ENCODE results near the gene TRUB1. TPM values are rescaled to one million over a fixed set of nuclear protein-coding genes. Genes with fewer than 3 reads are reported as not detected.
A peak's percentile ranks its signal among the peaks of the same experiment; 100 is the strongest.

TRUB1 gene
- total RNA-seq, 1 donor = 31.8 TPM

GRCh38 chr10:114998993-114999392 is 61.0 kb downstream of the TRUB1 start:
- no peak for TF ChIP-seq CTCF (IDR thresholded peaks at IDR 0.05; ENCODE audit: insufficient read depth, low read length)
- DNase-seq (ENCODE audit: low read depth) = no peak
- no peak overlapping the region for H3K4me3 ChIP-seq (ENCODE audit: low read depth, low read length)

- DNase-seq (ENCODE audit: low read depth) = peak; percentile 39
- H3K4me3 ChIP-seq (ENCODE audit: low read depth, low read length) = peak overlapping the region; percentile 53
- TF ChIP-seq CTCF (IDR thresholded peaks at IDR 0.05; ENCODE audit: insufficient read depth, low read length) = no peak
Measured at GRCh38 chr10:115001506-115002381, 63.7 kb downstream of the TRUB1 start.

- peak; percentile 3 for DNase-seq (ENCODE audit: low read depth)
- no peak for TF ChIP-seq CTCF (IDR thresholded peaks at IDR 0.05; ENCODE audit: insufficient read depth, low read length)
- H3K4me3 ChIP-seq (ENCODE audit: low read depth, low read length) = no peak overlapping the region
Measured at GRCh38 chr10:115003396-115003795, 65.4 kb downstream of the TRUB1 start.

- DNase-seq (ENCODE audit: low read depth) = no peak
- TF ChIP-seq CTCF (IDR thresholded peaks at IDR 0.05; ENCODE audit: insufficient read depth, low read length) = no peak
- no peak overlapping the region for H3K4me3 ChIP-seq (ENCODE audit: low read depth, low read length)
Measured at GRCh38 chr10:115004236-115004862, 66.4 kb downstream of the TRUB1 start.

- DNase-seq (ENCODE audit: low read depth) = no peak
- TF ChIP-seq CTCF (IDR thresholded peaks at IDR 0.05; ENCODE audit: insufficient read depth, low read length) = no peak
- no peak overlapping the region for H3K4me3 ChIP-seq (ENCODE audit: low read depth, low read length)
Measured at GRCh38 chr10:115005771-115006170, 67.8 kb downstream of the TRUB1 start.

- no peak for TF ChIP-seq CTCF (IDR thresholded peaks at IDR 0.05; ENCODE audit: insufficient read depth, low read length)
- H3K4me3 ChIP-seq (ENCODE audit: low read depth, low read length) = no peak overlapping the region
- no peak for DNase-seq (ENCODE audit: low read depth)
Measured at GRCh38 chr10:115018185-115018931, 80.4 kb downstream of the TRUB1 start.
